ENCODE data around the gene KLRF1. TPM values are rescaled to one million over a fixed set of nuclear protein-coding genes. Genes with fewer than 3 reads are reported as not detected.

The KLRF1 gene
- total RNA-seq, 1 experiment from 2014 or later: not detected

DNA sequence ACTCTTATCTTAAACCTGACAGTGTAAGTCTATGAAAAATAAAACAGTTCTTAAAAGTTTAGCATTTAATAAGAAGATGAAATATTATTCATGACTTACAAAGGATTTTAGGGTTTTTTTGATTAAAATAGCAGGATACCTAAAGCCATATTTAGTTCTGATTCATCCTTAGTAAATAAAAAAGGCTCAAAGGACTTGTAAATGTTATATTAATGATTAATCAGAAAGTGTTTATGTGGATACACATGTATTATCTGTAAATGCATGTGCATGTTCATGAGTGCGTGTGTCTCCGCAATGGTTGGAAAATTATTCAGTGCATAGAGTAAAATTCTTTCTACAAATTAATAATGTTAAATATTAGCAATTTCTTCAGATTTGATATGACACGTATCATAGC, 4.4 kb downstream of the KLRF1 start:
- Histone ChIP-seq H3F3A (ENCODE audit: low read length, unreplicated experiment) (no peaks in the 10 kb centered on the region), H3K79me2 (ENCODE audit: low read length) (no peaks in the 10 kb centered on the region), H3K4me1 (ENCODE audit: insufficient read depth, low read length) (no peaks in the 10 kb centered on the region), H3K27ac (ENCODE audit: low read length) (no peak overlapping the region), H3K9me2 (replicated peaks; ENCODE audit: low read length) (no peaks in the 10 kb centered on the region), H2AFZ (ENCODE audit: low read length) (no peak overlapping the region), H4K20me1 (ENCODE audit: low read length) (no peaks in the 10 kb centered on the region), H3K4me3 (ENCODE audit: low read length) (no peak overlapping the region), H3K36me3 (ENCODE audit: low read depth, low read length) (no peaks in the 10 kb centered on the region), H3K9me3 (ENCODE audit: low read length) (no peaks in the 10 kb centered on the region), H3K4me2 (ENCODE audit: low read length) (no peak overlapping the region), H3K9ac (ENCODE audit: low read length) (no peak overlapping the region), H3K27me3 (ENCODE audit: low read length) (peaks cover 21% of the 10 kb centered on the region)
- ATAC-seq (no peak), DNase-seq (no peak)
- no TSS peak for BruUV-seq (replicated peaks)
- intact Hi-C loops (cut with micrococcal nuclease): no loop called here
- TF ChIP-seq, protein P1, sequence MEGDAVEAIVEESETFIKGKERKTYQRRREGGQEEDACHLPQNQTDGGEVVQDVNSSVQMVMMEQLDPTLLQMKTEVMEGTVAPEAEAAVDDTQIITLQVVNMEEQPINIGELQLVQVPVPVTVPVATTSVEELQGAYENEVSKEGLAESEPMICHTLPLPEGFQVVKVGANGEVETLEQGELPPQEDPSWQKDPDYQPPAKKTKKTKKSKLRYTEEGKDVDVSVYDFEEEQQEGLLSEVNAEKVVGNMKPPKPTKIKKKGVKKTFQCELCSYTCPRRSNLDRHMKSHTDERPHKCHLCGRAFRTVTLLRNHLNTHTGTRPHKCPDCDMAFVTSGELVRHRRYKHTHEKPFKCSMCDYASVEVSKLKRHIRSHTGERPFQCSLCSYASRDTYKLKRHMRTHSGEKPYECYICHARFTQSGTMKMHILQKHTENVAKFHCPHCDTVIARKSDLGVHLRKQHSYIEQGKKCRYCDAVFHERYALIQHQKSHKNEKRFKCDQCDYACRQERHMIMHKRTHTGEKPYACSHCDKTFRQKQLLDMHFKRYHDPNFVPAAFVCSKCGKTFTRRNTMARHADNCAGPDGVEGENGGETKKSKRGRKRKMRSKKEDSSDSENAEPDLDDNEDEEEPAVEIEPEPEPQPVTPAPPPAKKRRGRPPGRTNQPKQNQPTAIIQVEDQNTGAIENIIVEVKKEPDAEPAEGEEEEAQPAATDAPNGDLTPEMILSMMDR (conservative IDR thresholded peaks at IDR 0.05; ENCODE audit: low read depth, low read length): no peak
- no peak for TF ChIP-seq EZH2 (IDR thresholded peaks at IDR 0.05; ENCODE audit: low read length, unreplicated experiment)
- TF ChIP-seq EZH2phosphoT487 (IDR thresholded peaks at IDR 0.05; ENCODE audit: borderline replicate concordance, low read length): no peak
- POLR2A ChIA-PET (ENCODE audit: unreplicated experiment): no interaction called here
- CTCF ChIA-PET: no interaction called here

DNA sequence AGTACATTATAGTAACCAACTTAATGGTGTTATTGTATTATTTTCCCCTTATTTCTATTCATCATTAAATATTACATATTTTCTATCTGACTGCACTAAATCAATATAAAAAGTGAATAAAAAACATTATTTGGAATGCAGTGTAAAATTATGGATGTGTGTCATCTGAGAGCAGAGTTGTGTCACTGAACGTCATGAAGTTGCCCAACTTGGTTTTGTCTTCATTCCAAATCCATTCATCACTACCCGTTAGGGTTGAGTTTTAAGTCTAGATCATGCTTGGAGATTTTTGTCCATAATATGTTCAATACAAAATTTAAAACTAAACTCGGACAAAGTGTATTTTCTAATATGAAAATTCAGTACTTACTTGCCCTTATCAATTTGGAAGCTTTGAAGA, 16.1 kb downstream of the KLRF1 start:
- CTCF ChIA-PET: no interaction called here
- Histone ChIP-seq H3K36me3 (ENCODE audit: low read depth, low read length) (no peaks in the 10 kb centered on the region), H3K4me3 (ENCODE audit: low read length) (no peak overlapping the region), H3F3A (ENCODE audit: low read length, unreplicated experiment) (no peaks in the 10 kb centered on the region), H3K9me3 (ENCODE audit: low read length) (no peaks in the 10 kb centered on the region), H3K9me2 (replicated peaks; ENCODE audit: low read length) (no peaks in the 10 kb centered on the region), H3K27ac (ENCODE audit: low read length) (no peak overlapping the region), H3K79me2 (ENCODE audit: low read length) (no peaks in the 10 kb centered on the region), H3K9ac (ENCODE audit: low read length) (no peak overlapping the region), H3K27me3 (ENCODE audit: low read length) (peaks cover 30% of the 10 kb centered on the region), H4K20me1 (ENCODE audit: low read length) (no peaks in the 10 kb centered on the region), H3K4me2 (ENCODE audit: low read length) (no peak overlapping the region), H3K4me1 (ENCODE audit: insufficient read depth, low read length) (no peaks in the 10 kb centered on the region), H2AFZ (ENCODE audit: low read length) (no peak overlapping the region)
- POLR2A ChIA-PET (ENCODE audit: unreplicated experiment): no interaction called here
- no peak for TF ChIP-seq EZH2phosphoT487 (IDR thresholded peaks at IDR 0.05; ENCODE audit: borderline replicate concordance, low read length)
- TF ChIP-seq, protein P1 (conservative IDR thresholded peaks at IDR 0.05; ENCODE audit: low read depth, low read length): no peak
- no peak for TF ChIP-seq EZH2 (IDR thresholded peaks at IDR 0.05; ENCODE audit: low read length, unreplicated experiment)
- DNase-seq (no peak), ATAC-seq (no peak)
- intact Hi-C loops (cut with micrococcal nuclease): no loop called here
- BruUV-seq (replicated peaks): no TSS peak

DNA sequence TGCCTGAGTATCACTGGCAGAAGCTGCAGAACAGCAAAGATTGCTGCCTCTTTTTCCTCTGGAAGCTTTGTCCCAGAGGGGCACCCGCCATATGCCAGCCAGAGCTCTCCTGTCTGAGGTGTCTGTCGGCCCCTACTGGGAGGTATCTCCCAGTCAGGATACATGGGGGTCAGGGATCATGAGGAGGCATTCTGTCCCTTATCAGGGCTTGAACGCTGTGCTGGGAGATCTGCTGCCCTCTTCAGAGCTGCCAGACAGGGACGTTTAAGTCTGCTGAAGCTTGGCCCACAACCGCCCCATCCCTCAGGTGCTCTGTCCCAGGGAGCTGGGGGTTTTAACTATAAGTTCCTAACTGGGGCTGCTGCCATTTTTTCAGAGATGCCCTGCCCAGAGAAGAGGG, 21.6 kb downstream of the KLRF1 start:
- peaks cover 23% of the 10 kb centered on the region for H3K27me3 ChIP-seq (ENCODE audit: low read length)
- DNase-seq (no peak), ATAC-seq (no peak)
- POLR2A ChIA-PET (ENCODE audit: unreplicated experiment): no interaction called here
- no TSS peak for BruUV-seq (replicated peaks)
- no peak overlapping the region for H3K9ac ChIP-seq (ENCODE audit: low read length)
- no peaks in the 10 kb centered on the region for H3K9me2 ChIP-seq (replicated peaks; ENCODE audit: low read length)
- no peaks in the 10 kb centered on the region for H3K36me3 ChIP-seq (ENCODE audit: low read depth, low read length)
- no peak overlapping the region for H3K4me2 ChIP-seq (ENCODE audit: low read length)
- intact Hi-C loops (cut with micrococcal nuclease): no loop called here
- H3K9me3 ChIP-seq (ENCODE audit: low read length): no peaks in the 10 kb centered on the region
- no peak overlapping the region for H2AFZ ChIP-seq (ENCODE audit: low read length)
- H3F3A ChIP-seq (ENCODE audit: low read length, unreplicated experiment): no peaks in the 10 kb centered on the region
- no peaks in the 10 kb centered on the region for H3K79me2 ChIP-seq (ENCODE audit: low read length)
- H4K20me1 ChIP-seq (ENCODE audit: low read length): no peaks in the 10 kb centered on the region
- H3K4me1 ChIP-seq (ENCODE audit: insufficient read depth, low read length): peaks cover 6% of the 10 kb centered on the region; the same call in 1 of the 2 replicates
- no peak overlapping the region for H3K4me3 ChIP-seq (ENCODE audit: low read length)
- H3K27ac ChIP-seq (ENCODE audit: low read length): no peak overlapping the region
- CTCF ChIA-PET: no interaction called here
- no peak for TF ChIP-seq EZH2phosphoT487 (IDR thresholded peaks at IDR 0.05; ENCODE audit: borderline replicate concordance, low read length)
- TF ChIP-seq EZH2 (IDR thresholded peaks at IDR 0.05; ENCODE audit: low read length, unreplicated experiment): no peak
- TF ChIP-seq, protein P1 (conservative IDR thresholded peaks at IDR 0.05; ENCODE audit: low read depth, low read length): no peak

Measured in PC-3 (cell line).